A673 (cell line): ENCODE data around the gene RNF182.

Experiments used
- CTCF ChIP-seq: fragments of 300-800, 200-600 bp; sonication (generic); conservative IDR thresholded peaks from 2 replicates; pipeline ENCODE4 v1.5.1; 2017; ENCODE audit warnings: low read depth, mild to moderate bottlenecking, antibody characterized with exemption, low read length, moderate library complexity, mixed read lengths
- EZH2 ChIP-seq: fragments of 200-600 bp; sonication (generic); IDR thresholded peaks from 2 replicates; pipeline ENCODE4 v1.6.1; 2017; ENCODE audit warnings: borderline replicate concordance, low read depth, mild to moderate bottlenecking, mixed read lengths, antibody characterized with exemption, low read length; ENCODE audit not compliant: poor library complexity, severe bottlenecking

- TF ChIP-seq CTCF (no peak), EZH2 (no peak)
These were observed 405 bp upstream of the RNF182 start for GRCh38 chr6:13924146-13924948.
